Activated T-cell treated with anti-CD3 and anti-CD28 coated beads for 48 hours (primary cell): Measurements from ENCODE around the gene UTP14C.
"Not testable (repeated sequence)": the region's sequence is repeated elsewhere in the genome, so short reads cannot be mapped to it uniquely, and the experiment has no call there.

Experiments
- DNase-seq: peaks from one replicate; pipeline ENCODE4 v3.0.0-alpha.2; 2020; ENCODE audit warnings: low read depth

Gene UTP14C, protein sequence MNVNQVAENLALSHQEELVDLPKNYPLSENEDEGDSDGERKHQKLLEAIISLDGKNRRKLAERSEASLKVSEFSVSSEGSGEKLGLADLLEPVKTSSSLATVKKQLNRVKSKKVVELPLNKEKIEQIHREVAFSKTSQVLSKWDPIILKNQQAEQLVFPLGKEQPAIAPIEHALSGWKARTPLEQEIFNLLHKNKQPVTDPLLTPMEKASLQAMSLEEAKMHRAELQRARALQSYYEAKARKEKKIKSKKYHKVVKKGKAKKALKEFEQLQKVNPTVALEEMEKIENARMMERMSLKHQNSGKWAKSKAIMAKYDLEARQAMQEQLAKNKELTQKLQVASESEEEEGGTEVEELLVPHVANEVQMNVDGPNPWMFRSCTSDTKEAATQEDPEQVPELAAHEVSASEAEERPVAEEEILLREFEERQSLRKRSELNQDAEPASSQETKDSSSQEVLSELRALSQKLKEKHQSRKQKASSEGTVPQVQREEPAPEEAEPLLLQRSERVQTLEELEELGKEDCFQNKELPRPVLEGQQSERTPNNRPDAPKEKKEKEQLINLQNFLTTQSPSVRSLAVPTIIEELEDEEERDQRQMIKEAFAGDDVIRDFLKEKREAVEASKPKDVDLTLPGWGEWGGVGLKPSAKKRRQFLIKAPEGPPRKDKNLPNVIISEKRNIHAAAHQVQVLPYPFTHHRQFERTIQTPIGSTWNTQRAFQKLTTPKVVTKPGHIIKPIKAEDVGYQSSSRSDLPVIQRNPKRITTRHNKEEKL

GRCh38 chr13:52024481-52024880 is at the start of gene UTP14C:
TSS of gene UTP14C (plus strand) at chr13:52024691. CDS start at chr13:52028805, 4,114 bp downstream.
- no peak for DNase-seq

DNA sequence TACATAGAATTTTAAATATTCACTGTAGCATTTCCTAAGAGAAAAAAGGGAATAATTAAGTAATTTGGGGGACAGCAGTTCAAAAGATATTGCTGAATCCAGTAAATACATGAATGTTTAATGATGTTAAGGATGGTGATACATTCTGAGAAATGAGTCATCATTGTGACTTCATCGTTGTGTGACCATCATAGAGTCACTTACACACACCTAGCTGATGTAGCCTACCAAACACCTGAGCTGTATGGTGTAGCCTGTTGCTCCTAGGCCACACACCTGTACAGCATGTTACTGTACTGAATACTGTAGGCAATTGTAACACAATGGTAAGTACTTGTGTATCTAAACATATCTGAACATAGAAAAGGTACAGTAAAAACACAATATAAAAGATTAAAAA is 48.1 kb upstream of the UTP14C start:
- DNase-seq, result no peak

DNA sequence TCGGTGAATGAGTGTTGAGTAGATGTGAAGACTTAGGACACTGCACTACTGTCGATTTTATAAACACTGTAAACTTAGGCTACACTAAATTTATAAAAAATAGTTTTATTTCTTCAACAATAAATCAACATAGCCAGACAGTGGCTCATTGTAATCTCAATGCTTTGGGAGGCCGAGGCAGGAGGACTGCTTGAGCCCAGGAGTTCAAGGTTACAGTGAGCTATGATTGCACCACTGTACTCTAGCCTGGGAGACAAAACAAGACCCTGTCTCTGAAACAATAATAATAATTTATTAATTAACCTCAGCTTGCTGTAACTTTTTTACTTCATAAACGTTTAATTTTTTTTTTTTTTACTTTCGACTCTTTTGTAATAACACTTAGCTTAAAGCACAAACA is 47.6 kb upstream of the UTP14C start:
- DNase-seq, result no peak

DNA sequence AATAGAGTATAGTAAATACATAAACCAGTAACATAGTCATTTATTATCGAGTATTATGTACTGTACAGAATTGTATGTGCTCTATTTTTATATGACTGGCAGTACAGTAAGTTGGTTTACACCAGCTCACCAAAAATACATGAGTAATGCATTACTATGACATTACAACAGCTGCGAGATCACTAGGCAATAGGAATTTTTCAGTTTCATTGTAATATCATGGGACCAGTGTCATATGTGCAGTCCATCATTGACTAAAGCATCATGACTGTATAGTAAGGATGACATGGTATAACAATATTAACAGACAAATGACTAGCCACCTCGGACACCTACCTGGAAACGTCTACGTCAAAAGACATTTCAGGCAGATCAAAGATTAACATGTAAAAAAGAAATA is 46.9 kb upstream of the UTP14C start:
- no peak for DNase-seq

GRCh38 chr13:51978796-51979556 is 45.5 kb upstream of the UTP14C start:
- DNase-seq, result no peak

GRCh38 chr13:51980908-51981307 is 43.6 kb upstream of the UTP14C start:
- DNase-seq, result no peak

- DNase-seq, result no peak
Measured at GRCh38 chr13:51981355-51981754, 43.1 kb upstream of the UTP14C start.

- DNase-seq, result not testable (repeated sequence)
Measured at GRCh38 chr13:51983292-51983691, 41.2 kb upstream of the UTP14C start.

GRCh38 chr13:51984904-51985303 is 39.6 kb upstream of the UTP14C start:
- DNase-seq, result not testable (repeated sequence)

DNA sequence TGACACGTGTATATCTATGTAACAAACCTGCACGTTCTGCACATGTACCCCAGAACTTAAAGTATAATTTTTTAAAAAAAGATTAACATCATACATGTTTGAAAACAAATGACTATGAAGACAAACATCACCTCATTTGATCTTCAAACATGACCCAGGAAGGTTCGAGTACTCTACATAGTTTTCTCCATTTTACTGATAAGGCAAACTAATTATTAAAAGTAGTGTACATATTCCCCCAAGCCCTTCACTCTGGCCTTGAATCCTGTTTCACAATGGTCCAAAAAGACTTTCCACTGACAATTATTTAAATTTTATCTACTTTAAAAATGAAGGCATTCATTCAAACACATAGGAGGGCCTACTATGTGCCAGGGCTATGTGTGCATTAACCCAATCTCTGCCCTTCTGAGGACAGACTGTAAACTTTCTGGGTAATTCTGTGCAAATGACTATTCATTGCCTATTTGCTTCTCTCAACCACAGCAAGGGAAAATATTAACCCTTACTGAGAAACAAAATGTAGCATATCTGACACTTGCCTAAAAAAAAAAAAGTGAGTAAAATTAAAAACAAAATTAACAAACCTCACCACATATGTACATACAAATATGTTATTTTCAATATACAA is 35.4 kb upstream of the UTP14C start:
- DNase-seq, result no peak

GRCh38 chr13:51993713-51994112 is 30.8 kb upstream of the UTP14C start:
- DNase-seq, result no peak

DNA sequence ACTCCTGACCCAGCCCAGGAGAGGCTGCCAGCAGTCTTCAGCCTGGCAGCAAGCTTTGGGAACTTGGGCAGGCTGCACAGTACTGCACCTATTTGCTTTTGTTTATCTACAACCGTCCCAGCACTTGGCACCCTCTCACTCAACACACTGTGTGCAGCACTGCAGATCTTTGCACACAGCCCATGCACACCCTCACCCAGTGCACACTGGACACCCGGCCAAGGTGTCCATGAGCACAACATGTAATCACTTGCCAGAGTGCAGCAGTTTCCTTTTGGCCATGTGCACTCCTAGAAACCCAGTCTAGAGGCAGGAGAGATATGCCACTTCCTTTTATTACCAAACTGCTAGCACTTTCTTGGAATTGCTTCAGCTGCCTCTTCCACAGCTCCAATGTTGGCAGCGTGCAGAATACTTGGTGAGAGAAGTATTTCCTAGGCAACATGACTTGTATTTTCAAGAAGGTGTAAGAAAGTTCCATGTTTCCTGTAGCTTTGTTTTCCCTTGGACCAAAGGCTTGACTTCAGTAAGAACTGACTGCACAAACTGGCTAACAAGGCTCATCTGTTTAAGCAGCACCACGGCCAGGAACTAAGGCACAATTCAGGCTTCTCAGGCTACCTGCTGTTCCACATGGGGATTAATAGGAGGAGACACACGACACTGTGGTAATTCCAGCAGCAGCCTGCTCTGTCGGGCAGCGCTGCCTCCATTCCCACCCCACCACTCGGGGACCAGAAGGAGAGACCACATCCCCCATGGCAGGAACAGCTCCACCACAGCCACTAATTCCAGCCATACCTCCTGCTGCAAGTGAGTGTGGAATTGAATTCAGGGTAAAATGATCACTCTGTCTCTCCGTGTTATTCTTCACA is 28.6 kb upstream of the UTP14C start:
- no peak for DNase-seq

DNA sequence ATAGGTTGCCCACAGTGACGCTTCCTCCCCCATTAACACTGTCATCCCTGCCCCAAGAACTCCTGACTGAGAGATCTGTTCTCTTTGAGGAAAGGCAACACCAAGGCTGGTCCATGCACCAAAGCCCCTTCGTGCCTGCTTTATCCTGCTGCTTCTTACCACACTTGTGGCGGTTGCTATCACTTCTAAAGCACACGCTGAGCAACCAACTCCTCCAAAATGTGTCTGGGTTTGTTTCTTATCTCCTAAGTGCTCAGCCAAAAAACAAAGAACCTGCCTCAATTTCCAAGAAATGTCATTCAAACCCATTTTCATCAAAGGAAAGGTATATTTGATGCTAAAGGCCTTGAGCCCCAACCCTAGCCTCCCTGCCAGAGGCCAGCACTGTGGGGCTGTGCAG is 27.9 kb upstream of the UTP14C start:
- DNase-seq, result no peak

DNA sequence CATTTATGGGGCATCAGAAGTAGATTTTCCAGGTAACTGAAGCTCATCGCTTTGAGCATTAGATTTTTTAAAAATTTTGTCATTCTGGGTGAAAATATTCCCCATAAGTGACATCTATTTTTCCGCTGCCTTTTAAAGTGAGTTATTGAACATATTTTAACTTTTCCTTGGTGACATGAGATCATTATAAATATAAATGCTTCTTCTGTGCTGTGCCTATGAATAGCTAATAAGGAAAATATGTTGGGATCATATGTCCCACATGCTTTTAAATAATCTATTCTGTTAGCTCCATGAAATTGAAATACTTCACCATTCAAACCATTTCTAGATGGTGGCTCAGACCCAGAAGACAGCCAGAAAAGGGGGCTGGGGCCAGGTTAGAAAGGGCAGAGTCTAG is 27.3 kb upstream of the UTP14C start:
- no peak for DNase-seq

DNA sequence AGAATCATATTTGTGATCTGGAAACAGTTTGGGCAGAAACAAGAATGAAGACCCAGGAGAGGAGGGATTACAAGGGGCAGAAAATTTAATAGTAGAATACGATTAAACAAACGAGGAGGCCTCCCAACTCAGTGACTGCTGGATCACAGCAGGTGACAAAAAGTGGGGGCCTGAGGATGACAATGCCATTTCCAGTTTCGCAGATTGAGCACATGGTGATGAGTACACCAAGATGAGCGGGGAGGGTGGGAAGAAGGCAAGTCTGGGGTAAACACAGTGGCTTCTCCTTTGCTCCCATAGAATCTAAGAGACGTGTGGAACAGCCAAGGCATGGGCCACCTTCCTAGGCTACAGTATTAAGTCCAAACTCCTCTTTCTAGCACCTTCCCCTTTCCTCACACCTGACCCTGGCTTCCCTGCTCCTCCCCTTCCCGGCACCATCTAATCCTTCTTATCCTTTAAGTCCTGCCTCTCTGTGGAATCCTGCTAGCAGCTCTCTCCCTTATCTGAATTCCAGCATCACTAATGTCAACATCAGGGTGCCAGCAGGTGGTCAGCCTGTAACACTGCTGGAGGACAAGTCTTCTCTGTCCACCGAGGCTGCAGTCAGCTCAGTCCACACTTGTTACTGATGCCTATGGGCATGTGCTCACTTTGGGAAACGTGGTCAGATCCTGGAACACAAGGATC is 26.7 kb upstream of the UTP14C start:
- no peak for DNase-seq

DNA sequence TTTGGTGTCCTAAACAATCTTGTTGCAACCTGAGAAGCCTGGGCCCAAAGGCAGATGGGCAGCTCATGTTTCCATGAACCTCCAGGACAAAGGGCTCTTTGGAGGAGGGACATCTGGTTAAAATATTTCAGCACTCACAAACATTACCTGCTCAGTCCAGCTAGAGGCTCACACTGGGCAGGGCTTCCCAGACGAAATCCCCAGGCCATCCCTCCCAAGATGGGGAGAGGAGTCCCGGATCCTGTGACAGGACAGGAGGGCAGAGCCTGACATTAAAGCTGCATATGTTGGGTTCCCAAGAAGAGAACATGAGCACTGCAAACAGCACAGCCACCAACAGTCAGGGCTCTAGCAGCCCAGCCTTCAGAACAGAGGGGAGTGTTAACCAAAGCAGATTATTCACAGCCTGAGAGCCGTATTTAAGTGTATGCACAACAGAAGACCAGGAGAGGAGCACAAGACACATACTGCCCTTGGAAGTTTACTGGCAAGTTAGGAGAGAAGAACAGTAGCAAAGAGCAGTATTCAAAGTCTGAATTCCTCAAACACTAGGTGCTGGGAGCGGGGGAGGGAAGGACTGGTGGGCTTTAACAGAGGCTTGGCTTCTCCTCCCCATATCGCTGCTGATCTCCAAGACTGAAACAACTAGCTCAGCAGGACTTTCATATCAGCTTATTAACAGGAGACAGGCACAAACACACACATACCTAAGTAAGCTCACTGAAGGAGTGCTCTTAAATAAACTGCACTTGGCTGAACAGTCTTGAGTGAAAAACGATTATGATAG is 25.6 kb upstream of the UTP14C start:
- no peak for DNase-seq

GRCh38 chr13:51999510-51999911 is 25.0 kb upstream of the UTP14C start:
- no peak for DNase-seq

GRCh38 chr13:51999921-52000320 is 24.6 kb upstream of the UTP14C start:
- DNase-seq, result no peak

- no peak for DNase-seq
Measured at GRCh38 chr13:52001120-52001731, 23.3 kb upstream of the UTP14C start.
